M059J (cell line): ENCODE data around the gene PLPP4. TPM values are rescaled to one million over a fixed set of nuclear protein-coding genes. Genes with fewer than 3 reads are reported as not detected.

Experiments
- DNase-seq: peaks from one replicate; pipeline ENCODE4 v3.0.0-alpha.2; 2012; ENCODE audit warnings: low read depth
- total RNA-seq: library from RNA; depleted of rRNA; stranded (reverse); fragments of >200 nt; shearing (Covaris generic); gene quantifications from 2 replicates; pipeline ENCODE4 v1.2.3, GENCODE V29; 2014

The PLPP4 gene
- total RNA-seq, 1 experiment from 2014 or later: 55.4 TPM

GRCh38 chr10:120575411-120575810, 118.4 kb downstream of the PLPP4 start:
- no peak for DNase-seq

DNA sequence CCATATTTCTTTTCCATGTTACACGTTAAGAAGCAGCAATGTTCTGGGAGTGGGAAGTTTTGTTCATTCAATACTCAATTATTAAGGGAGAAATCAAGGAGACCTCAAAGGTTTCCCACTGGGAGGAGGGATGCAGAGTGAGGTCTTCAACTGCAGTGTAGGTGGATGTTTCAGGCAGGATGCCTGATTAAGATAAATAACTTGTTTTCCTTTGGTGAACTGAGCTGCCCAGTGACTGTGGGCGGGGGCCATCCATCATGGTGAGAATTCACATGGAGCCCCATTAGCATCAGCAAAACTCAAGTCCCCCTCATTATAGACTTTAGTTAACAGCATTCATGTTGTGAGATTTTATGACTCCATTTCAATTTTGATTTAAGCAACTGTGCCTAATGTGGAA, 121.1 kb downstream of the PLPP4 start:
- DNase-seq: no peak

GRCh38 chr10:120578890-120579289, 121.9 kb downstream of the PLPP4 start:
- DNase-seq: no peak

GRCh38 chr10:120580918-120581895, 124.2 kb downstream of the PLPP4 start:
- DNase-seq: no peak

DNA sequence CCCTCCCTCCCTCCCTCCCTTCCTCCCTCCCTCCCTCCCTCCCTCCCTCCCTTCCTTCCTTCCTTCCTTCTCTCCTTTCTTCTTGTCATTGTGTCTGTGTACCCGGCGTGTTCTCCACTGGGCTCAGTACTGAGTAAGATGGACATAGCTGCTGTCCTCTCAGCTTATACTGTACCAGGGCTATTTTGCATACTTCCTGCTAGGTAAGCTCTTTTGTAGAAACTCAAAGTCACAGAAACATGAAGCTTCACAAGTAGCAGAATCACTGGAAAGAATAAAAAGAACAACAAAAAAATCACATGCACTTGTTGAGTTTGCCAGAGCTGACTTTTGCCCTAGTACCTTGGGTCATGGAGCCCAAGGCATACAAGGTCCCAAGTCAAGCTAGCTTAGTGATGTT, 125.7 kb downstream of the PLPP4 start:
- no peak for DNase-seq

- no peak for DNase-seq
Observed at GRCh38 chr10:120583424-120584108, 126.5 kb downstream of the PLPP4 start.

DNA sequence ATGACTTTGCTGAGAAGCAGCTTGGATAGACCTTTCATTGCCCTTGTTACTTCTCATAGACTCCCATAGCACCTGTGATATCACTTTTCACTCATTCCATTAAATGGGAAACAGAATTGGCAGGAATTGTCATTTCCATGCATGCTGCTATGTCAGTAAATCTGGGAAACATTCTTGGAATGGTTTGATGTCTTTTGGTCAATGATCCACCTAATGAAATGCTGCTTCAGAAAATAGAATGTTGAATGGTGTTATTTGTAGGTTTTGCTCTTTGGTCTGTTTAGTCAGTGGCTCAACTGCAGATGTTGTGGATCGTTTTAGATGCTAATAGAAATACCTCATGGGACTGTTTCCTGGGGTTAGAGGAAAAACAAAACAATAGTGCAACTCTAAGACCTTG, 127.8 kb downstream of the PLPP4 start:
- DNase-seq: no peak

GRCh38 chr10:120586471-120586872, 129.4 kb downstream of the PLPP4 start:
- peak; percentile 89 for DNase-seq

DNA sequence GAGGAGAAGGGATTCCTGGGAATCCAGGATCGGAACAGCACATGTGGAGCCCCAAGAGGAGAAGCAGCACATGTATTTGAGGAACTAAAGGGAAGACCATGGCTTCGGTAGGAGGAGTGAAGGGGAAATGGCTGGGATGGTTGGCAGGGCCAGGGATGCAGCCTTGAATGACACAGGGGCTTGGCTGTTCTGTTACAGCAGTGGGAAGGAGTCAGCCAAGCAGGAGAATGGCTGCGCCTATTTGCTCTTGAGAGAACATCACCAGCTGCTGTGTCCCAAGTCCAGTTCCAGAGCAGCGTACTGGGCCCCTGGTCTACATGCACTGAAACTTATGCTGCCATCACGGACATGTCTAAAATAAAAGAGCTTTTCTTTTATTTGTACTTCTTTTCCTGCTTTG, 130.0 kb downstream of the PLPP4 start:
- DNase-seq: no peak

DNA sequence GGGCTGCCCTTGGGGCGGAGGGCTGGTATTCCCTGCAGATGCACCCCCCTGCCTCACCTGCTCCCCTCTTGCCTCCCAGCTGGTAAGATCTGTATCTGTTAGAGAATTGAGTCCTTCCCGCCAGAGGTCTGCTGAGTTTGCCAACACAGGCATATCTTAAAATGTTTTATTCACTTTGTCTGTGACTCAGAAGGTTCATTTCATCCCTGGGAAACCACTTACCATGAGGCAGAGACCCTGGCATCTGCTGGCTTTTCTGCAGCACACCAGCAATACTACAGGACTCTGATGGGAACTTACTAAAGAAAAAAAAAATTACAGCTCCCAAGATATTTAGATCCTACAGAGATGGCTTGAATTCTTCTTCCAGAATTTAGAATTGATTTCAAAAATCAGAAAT, 131.3 kb downstream of the PLPP4 start:
- peak; percentile 61 for DNase-seq

GRCh38 chr10:120593693-120594092, 136.7 kb downstream of the PLPP4 start:
- DNase-seq: no peak

GRCh38 chr10:120597902-120598301, 140.9 kb downstream of the PLPP4 start:
- no peak for DNase-seq

DNA sequence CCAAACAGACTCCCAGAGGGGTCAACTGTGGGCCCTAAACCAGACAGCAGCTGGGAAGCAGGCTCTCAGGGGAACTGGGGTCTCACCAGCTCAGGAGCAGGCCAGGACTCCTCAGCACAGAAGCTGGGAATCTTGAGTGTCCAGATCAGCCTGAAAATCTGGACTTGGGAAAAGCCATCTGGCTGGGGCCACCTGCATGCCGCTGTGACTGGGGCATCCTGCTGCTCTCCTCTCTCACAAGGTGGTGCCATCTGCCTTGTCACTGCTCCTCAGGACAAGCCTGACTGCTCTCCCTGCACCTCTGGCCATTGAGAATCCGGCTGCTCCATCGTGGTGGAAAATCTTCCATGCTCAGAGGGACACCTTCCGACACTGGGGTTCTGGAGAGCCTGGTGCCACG, 141.4 kb downstream of the PLPP4 start:
- DNase-seq: no peak

DNA sequence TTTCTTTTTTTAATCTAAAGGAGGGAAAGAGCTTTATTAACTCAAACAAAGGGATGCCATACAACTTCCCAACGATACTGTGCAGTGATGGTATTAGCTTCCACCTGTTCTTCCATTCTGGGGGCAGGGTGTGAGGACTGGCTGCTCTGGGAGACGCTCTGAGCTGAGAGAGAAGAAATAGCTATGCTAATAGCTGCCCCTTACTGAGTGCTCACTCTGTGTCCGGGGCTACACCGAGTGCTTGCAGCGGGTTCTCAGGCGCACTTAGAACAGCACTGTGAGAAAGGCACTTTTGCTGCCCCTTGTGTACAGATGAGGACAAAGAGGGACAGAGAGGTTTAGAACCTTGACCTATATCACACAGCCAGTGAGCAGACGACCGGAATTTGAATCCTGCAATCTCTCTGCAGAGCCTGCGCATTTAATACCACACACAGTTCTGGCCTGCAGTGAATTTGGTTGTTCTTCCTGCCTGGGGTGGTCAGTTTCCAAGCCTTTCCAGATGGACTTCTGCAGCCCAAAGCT, 142.2 kb downstream of the PLPP4 start:
- DNase-seq: no peak

DNA sequence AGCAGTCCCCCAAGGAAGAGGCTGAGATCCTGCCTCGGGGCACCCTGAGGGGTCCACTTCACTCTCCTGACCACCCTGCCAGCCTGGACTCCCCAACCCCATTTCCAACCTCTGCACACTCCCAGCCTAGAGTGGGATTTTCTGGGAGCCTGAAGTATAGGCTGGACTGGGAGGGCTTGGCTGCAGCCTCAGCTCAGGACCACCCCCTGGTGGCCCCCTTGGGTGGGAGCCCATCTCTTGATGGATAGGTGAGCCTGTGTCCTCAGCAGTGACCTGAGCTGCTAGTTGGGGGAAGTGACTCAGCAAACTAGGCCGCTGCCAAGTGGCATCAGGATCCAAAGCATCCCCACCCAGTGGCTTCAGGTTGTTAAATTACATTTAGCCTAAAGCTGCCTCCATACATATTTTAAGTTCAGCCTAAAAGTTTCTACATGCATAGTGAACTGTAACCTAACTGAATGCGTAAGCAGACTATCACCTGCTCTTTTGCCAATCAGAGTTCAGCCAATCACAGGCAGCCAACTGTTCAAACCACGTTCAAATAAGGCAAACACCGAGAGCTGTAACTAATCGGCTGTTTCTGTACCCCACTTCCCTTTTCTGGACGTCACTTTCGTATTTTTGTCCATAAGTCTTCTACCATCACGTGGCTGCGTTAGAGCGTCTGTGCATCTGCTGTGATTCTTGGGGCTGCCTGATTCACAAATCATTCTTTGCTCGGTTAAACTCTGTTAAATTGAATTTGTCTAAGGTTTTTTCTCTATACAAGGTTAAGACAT, 144.0 kb downstream of the PLPP4 start:
- DNase-seq: peak; percentile 78

- no peak for DNase-seq
Observed at GRCh38 chr10:120601999-120602398, 145.0 kb downstream of the PLPP4 start.

GRCh38 chr10:120605410-120605809, 148.4 kb downstream of the PLPP4 start:
- no peak for DNase-seq

- peak; percentile 61 for DNase-seq
Observed at GRCh38 chr10:120606051-120606764, 149.2 kb downstream of the PLPP4 start.

DNA sequence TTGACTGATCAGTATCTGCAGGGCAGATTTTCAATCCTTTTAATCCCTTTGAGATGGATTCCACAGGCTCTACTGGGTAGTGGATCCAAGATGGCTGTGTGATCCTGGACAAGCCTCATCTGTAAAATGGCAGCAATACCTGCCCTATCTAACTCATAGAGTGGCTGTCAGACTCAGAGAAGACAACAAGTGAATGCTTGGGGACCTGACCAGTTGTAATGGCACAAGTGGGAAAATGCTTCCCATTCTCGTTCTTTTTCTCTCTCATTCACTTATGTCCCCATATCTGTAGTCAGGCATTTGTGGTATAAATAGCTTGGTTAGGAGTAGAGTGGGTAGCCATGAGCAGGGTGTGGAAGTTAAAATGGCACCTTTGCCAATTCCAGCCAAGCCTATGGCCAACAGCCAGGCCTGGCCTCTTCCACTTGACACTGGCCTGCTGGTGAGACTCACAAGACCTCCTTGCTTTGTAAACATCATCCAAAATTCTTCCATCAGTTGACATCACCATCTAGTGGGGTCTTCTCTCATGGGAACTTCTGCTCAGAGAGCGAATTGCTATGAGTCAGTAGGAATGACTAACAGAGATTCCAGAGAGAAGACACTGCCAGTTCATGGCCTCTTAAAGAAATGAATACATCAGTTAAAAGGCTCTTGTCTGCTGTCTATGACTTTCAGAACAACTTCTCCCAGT, 150.1 kb downstream of the PLPP4 start:
- peak; percentile 95 for DNase-seq
